Measurements from ENCODE around the gene DCANP1. TPM values are rescaled to one million over a fixed set of nuclear protein-coding genes. Genes with fewer than 3 reads are reported as not detected.

Gene DCANP1
- total and polyA plus RNA-seq, 2 donors (not counting 1 experiment from before 2014, with no cell fraction given) = not detected

GRCh38 chr5:135465391-135466122, 18.4 kb upstream of the DCANP1 start:
- Mint-ChIP-seq H3K27ac (no peak overlapping the region), H3K4me1 (peaks cover 13% of the 10 kb centered on the region), H3K27me3 (peaks cover 64% of the 10 kb centered on the region), H3K4me3 (no peak overlapping the region), H3K9me3 (ENCODE audit: insufficient read depth) (no peaks in the 10 kb centered on the region)
- no peak overlapping the region for H3K4me3 ChIP-seq (ENCODE audit: control extremely low read depth in 1 of 5, extremely low read depth in 1 of 5, insufficient read depth in 1 of 5, low read depth in 2 of 5, low read length in 4 of 5)
- H3K36me3 ChIP-seq (replicated peaks in 1 of 2; ENCODE audit: control extremely low read depth in 1 of 2, control insufficient read depth in 1 of 2, extremely low read depth in 1 of 2, insufficient read depth in 2 of 2, low read length in 1 of 2) = no peaks in the 10 kb centered on the region
- ChIA-PET POLR2A (no interaction called here), CTCF (interaction anchor here (1.1 to 7.5 kb wide), 8 partner anchors 8 to 747 kb away, joined by 3 to 67 read pairs (median 6); no protein-coding TSS in a partner anchor)
- no peaks in the 10 kb centered on the region for H4K20me1 ChIP-seq (ENCODE audit: control insufficient read depth, insufficient read depth, low read length, poor library complexity, severe bottlenecking)
- H3K9me3 ChIP-seq (ENCODE audit: control extremely low read depth in 1 of 3, control insufficient read depth in 2 of 3, insufficient read depth in 1 of 3, low read length in 2 of 3) = no peaks in the 10 kb centered on the region
- H3K9ac ChIP-seq (ENCODE audit: low read length) = no peak overlapping the region
- peak overlapping the region; percentile 72 for H3K4me2 ChIP-seq (replicated peaks; ENCODE audit: low read depth, low read length, poor library complexity, severe bottlenecking)
- H3K79me2 ChIP-seq (ENCODE audit: control insufficient read depth, insufficient read depth, low read length) = no peaks in the 10 kb centered on the region
- H3K27me3 ChIP-seq (replicated peaks in 1 of 4; ENCODE audit: control extremely low read depth in 1 of 4, control insufficient read depth in 3 of 4, insufficient read depth in 4 of 4, low read length in 3 of 4) = peaks cover 0 to 32% (median 10%) of the 10 kb centered on the region in 4 experiments
- intact Hi-C loops (cut with micrococcal nuclease) = loop anchor here (1.0 to 2.0 kb wide), 2 partner anchors 101 to 747 kb away; no protein-coding TSS in a partner anchor
- no peak overlapping the region for H3K27ac ChIP-seq (ENCODE audit: low read length in 2 of 2)
- 85% methylated on average over 6 of the region's 12 CpGs for WGBS (ENCODE audit: insufficient coverage)
- TF ChIP-seq, protein P1, sequence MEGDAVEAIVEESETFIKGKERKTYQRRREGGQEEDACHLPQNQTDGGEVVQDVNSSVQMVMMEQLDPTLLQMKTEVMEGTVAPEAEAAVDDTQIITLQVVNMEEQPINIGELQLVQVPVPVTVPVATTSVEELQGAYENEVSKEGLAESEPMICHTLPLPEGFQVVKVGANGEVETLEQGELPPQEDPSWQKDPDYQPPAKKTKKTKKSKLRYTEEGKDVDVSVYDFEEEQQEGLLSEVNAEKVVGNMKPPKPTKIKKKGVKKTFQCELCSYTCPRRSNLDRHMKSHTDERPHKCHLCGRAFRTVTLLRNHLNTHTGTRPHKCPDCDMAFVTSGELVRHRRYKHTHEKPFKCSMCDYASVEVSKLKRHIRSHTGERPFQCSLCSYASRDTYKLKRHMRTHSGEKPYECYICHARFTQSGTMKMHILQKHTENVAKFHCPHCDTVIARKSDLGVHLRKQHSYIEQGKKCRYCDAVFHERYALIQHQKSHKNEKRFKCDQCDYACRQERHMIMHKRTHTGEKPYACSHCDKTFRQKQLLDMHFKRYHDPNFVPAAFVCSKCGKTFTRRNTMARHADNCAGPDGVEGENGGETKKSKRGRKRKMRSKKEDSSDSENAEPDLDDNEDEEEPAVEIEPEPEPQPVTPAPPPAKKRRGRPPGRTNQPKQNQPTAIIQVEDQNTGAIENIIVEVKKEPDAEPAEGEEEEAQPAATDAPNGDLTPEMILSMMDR (IDR thresholded peaks at IDR 0.05) = no peak
- TF ChIP-seq EZH2 (IDR thresholded peaks at IDR 0.05; ENCODE audit: borderline replicate concordance, insufficient read depth, low read depth, low read length, poor library complexity, severe bottlenecking) = no peak
- H3K4me1 ChIP-seq (ENCODE audit: control insufficient read depth in 2 of 2, insufficient read depth in 2 of 2, low read length in 2 of 2) = peaks cover 9% of the 10 kb centered on the region in 2 donors
- H2AFZ ChIP-seq (ENCODE audit: insufficient read depth, low read depth, low read length, poor library complexity, severe bottlenecking) = peak overlapping the region; percentile 76
- DNase-seq = no peak
- ATAC-seq (ENCODE audit: low read depth) = no peak

- Histone ChIP-seq H3K9ac (ENCODE audit: low read length) (no peak overlapping the region), H4K20me1 (ENCODE audit: control insufficient read depth, insufficient read depth, low read length, poor library complexity, severe bottlenecking) (no peaks in the 10 kb centered on the region), H3K4me1 (ENCODE audit: control insufficient read depth in 2 of 2, insufficient read depth in 2 of 2, low read length in 2 of 2) (peaks cover 9% of the 10 kb centered on the region in 2 donors), H3K27me3 (replicated peaks in 1 of 4; ENCODE audit: control extremely low read depth in 1 of 4, control insufficient read depth in 3 of 4, insufficient read depth in 4 of 4, low read length in 3 of 4) (peaks cover 0 to 27% (median 10%) of the 10 kb centered on the region in 4 experiments), H3K79me2 (ENCODE audit: control insufficient read depth, insufficient read depth, low read length) (no peaks in the 10 kb centered on the region), H2AFZ (ENCODE audit: insufficient read depth, low read depth, low read length, poor library complexity, severe bottlenecking) (peak overlapping the region; percentile 3), H3K27ac (ENCODE audit: low read length in 2 of 2) (no peak overlapping the region), H3K9me3 (ENCODE audit: control extremely low read depth in 1 of 3, control insufficient read depth in 2 of 3, insufficient read depth in 1 of 3, low read length in 2 of 3) (peaks cover 0 to 4% (median 0%) of the 10 kb centered on the region in 3 donors), H3K4me3 (ENCODE audit: control extremely low read depth in 1 of 5, extremely low read depth in 1 of 5, insufficient read depth in 1 of 5, low read depth in 2 of 5, low read length in 4 of 5) (no peak overlapping the region), H3K36me3 (replicated peaks in 1 of 2; ENCODE audit: control extremely low read depth in 1 of 2, control insufficient read depth in 1 of 2, extremely low read depth in 1 of 2, insufficient read depth in 2 of 2, low read length in 1 of 2) (no peaks in the 10 kb centered on the region), H3K4me2 (replicated peaks; ENCODE audit: low read depth, low read length, poor library complexity, severe bottlenecking) (no peak overlapping the region)
- WGBS (ENCODE audit: insufficient coverage) = 0% methylated on average over 4 of the region's 6 CpGs
- H3K9me3 Mint-ChIP-seq (ENCODE audit: insufficient read depth) = no peaks in the 10 kb centered on the region
- H3K4me3 Mint-ChIP-seq = no peak overlapping the region
- TF ChIP-seq, protein P1 (IDR thresholded peaks at IDR 0.05) = peak; percentile 31
- no peak for TF ChIP-seq EZH2 (IDR thresholded peaks at IDR 0.05; ENCODE audit: borderline replicate concordance, insufficient read depth, low read depth, low read length, poor library complexity, severe bottlenecking)
- intact Hi-C loops (cut with micrococcal nuclease) = no loop called here
- H3K27ac Mint-ChIP-seq = no peak overlapping the region
- peaks cover 13% of the 10 kb centered on the region for H3K4me1 Mint-ChIP-seq
- DNase-seq (peak; percentile 51), ATAC-seq (ENCODE audit: low read depth) (peak; percentile 28)
- ChIA-PET CTCF (interaction anchor here (1.1 to 7.5 kb wide), 4 partner anchors 10 to 750 kb away, joined by 3 to 67 read pairs (median 4); partner anchors contain the start of gene TIFAB), POLR2A (no interaction called here)
- peaks cover 51% of the 10 kb centered on the region for H3K27me3 Mint-ChIP-seq
These were observed 15.2 kb upstream of the DCANP1 start for GRCh38 chr5:135462304-135462703.

Data from B cell (primary cell).